ENCODE measurements around the gene PFDN4. TPM values are rescaled to one million over a fixed set of nuclear protein-coding genes. Genes with fewer than 3 reads are reported as not detected.

PFDN4 gene
- total and polyA plus RNA-seq, 8 donors, result 16.7 to 65.6 (median 47.5) TPM

DNA sequence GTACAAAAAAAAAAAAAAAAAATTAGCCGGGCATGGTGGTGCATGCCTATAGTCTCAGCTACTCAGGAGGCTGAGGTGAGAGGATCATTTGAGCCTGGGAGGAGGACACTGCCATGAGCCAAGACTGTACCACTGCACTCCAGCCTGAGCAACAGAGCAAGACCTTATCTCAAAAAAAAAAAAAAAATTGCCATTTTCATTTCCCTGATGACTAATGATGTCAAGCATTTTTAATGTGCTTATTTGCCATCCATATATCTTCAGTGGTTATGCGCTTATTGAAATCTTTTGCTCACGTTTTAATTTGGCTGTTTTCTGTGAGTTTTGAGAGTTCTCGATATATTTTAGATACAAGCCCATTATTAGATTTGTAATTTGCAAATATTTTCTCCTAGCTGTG lies 46.7 kb downstream of the PFDN4 start:
- ATAC-seq, result no peak
- H3K4me3 ChIP-seq, result no peak overlapping the region
- no peaks in the 10 kb centered on the region for H3K27me3 ChIP-seq
- H3K27ac ChIP-seq, result no peak overlapping the region
- no peaks in the 10 kb centered on the region for H3K9me3 ChIP-seq
- DNase-seq, result no peak
- TF ChIP-seq, protein P1, sequence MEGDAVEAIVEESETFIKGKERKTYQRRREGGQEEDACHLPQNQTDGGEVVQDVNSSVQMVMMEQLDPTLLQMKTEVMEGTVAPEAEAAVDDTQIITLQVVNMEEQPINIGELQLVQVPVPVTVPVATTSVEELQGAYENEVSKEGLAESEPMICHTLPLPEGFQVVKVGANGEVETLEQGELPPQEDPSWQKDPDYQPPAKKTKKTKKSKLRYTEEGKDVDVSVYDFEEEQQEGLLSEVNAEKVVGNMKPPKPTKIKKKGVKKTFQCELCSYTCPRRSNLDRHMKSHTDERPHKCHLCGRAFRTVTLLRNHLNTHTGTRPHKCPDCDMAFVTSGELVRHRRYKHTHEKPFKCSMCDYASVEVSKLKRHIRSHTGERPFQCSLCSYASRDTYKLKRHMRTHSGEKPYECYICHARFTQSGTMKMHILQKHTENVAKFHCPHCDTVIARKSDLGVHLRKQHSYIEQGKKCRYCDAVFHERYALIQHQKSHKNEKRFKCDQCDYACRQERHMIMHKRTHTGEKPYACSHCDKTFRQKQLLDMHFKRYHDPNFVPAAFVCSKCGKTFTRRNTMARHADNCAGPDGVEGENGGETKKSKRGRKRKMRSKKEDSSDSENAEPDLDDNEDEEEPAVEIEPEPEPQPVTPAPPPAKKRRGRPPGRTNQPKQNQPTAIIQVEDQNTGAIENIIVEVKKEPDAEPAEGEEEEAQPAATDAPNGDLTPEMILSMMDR (IDR thresholded peaks at IDR 0.05), result no peak
- H3K36me3 ChIP-seq, result no peaks in the 10 kb centered on the region
- H3K4me1 ChIP-seq, result no peaks in the 10 kb centered on the region
- intact Hi-C loops (cut with DNase I), result no loop called here

DNA sequence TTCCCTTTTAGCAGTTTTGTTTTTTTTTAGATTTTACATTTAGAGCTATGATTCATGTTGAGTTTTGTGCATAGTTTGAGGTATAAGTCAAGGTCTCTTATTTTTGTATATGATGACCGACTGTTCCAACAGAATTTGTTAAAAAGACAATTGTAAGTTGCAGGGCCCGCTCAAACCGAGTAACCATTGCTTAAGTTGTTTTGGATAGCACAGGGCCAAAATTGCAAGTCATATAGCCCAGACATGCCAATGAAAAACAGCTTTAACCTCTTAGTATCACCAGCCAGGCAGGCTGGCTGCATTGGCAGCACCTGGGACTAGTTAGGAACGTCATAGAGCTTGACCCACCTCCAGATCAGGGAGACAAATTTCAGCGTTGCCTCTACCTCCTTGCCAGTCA lies 47.3 kb downstream of the PFDN4 start:
- H3K4me3 ChIP-seq, result no peak overlapping the region
- H3K9me3 ChIP-seq, result no peaks in the 10 kb centered on the region
- TF ChIP-seq, protein P1 (IDR thresholded peaks at IDR 0.05), result no peak
- ATAC-seq (no peak), DNase-seq (no peak)
- no peaks in the 10 kb centered on the region for H3K4me1 ChIP-seq
- intact Hi-C loops (cut with DNase I), result no loop called here
- H3K27ac ChIP-seq, result no peak overlapping the region
- H3K36me3 ChIP-seq, result no peaks in the 10 kb centered on the region
- no peaks in the 10 kb centered on the region for H3K27me3 ChIP-seq

DNA sequence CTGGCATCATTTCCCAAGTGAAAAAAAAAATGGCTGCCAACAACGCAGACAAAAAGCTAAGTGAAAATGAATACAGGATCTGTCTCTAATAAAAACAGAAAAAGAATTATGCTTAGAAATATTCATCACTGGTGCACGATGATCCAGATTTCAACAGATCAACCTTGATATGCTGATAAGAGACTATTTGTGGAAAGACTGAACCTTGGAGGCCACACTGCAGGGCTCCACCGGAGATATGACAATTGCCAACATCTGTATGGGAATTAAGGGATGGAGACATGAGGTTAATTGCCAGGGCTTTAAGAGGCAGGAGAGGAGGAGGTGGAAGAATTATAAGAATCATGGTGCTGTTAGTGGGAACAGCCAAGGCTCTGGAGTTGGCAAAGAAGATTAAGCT lies 48.3 kb downstream of the PFDN4 start:
- TF ChIP-seq, protein P1 (IDR thresholded peaks at IDR 0.05), result no peak
- intact Hi-C loops (cut with DNase I), result no loop called here
- DNase-seq (no peak), ATAC-seq (no peak)
- Histone ChIP-seq H3K36me3 (no peaks in the 10 kb centered on the region), H3K4me3 (no peak overlapping the region), H3K9me3 (no peaks in the 10 kb centered on the region), H3K27me3 (no peaks in the 10 kb centered on the region), H3K4me1 (no peaks in the 10 kb centered on the region), H3K27ac (no peak overlapping the region)

DNA sequence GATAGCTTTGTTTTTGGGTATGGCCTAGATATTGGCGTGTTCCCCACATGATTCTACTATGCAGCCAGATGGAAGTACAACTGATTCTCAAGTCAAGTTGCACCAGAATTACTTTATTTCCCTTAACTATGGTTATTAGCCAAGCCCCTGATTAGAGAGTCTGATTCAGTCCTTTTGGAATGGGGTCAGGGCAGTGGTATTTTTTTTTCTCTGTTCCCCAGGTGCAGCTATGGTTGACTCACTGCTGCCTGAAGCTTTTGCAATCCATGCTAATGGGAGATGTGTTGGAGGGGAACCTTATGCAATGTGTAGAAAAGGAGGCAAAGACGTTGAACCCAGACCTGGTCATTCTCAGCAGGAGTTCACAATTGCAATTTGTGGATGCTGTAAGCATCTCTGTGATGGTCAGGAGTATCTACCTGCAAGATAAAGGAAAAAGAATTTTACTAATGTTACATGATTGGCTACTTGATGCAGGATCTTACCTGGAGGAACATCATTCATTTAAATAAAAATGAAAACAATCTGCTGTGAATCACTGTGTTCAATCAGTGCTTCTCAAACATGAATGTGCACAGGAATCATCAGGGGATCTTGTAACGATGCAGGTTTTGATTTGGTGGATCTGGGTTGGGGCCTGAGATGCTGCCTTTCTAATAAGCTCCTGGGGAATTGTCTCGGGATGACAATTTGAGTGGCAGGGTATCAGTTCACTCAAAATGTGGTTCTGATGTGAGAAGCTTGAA lies 49.4 kb downstream of the PFDN4 start:
- Histone ChIP-seq H3K36me3 (no peaks in the 10 kb centered on the region), H3K4me1 (no peaks in the 10 kb centered on the region), H3K9me3 (no peaks in the 10 kb centered on the region), H3K4me3 (no peak overlapping the region), H3K27me3 (no peaks in the 10 kb centered on the region), H3K27ac (no peak overlapping the region)
- ATAC-seq, result peak; percentile 77
- intact Hi-C loops (cut with DNase I), result no loop called here
- DNase-seq, result no peak
- TF ChIP-seq, protein P1 (IDR thresholded peaks at IDR 0.05), result no peak

DNA sequence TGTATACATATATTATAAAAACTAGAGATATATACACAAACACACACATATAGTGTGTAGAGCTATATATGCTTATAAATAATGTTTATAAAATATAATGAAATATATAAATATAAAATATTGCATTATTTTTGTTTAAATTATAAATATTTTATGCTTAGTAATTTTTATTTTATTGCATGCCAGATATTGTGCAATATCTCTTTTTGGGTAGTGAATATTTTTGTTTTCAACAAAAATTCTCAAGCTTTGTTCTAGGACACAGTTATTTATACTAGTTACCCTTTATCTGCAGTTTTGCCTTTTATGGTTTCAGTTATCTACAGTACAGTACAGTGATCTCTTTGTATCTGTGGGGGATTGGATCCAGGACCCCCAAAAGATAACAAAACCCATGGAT lies 52.2 kb downstream of the PFDN4 start:
- no peak overlapping the region for H3K4me3 ChIP-seq
- intact Hi-C loops (cut with DNase I), result no loop called here
- ATAC-seq (no peak), DNase-seq (no peak)
- no peak overlapping the region for H3K27ac ChIP-seq
- TF ChIP-seq, protein P1 (IDR thresholded peaks at IDR 0.05), result no peak
- no peaks in the 10 kb centered on the region for H3K4me1 ChIP-seq
- no peaks in the 10 kb centered on the region for H3K36me3 ChIP-seq
- H3K27me3 ChIP-seq, result no peaks in the 10 kb centered on the region
- no peaks in the 10 kb centered on the region for H3K9me3 ChIP-seq
